Muscle layer of colon (tissue), 2 donors: ENCODE results near the gene HPS1.

Source experiments
- H3K27ac ChIP-seq: one replicate; pipeline ENCODE4 v1.7.0; 2013; ENCODE audit warnings: low read depth, mild to moderate bottlenecking, low read length, moderate library complexity
- H3K27me3 ChIP-seq, 2 donors: one replicate each; pipeline ENCODE4 v1.7.0; 2013; ENCODE audit warnings: low read length in 2 of 2, mild to moderate bottlenecking in 2 of 2; ENCODE audit not compliant: insufficient read depth in 2 of 2, control insufficient read depth in 1 of 2
- H3K36me3 ChIP-seq: one replicate; pipeline ENCODE4 v1.7.0; 2013; ENCODE audit warnings: mild to moderate bottlenecking, low read length; ENCODE audit not compliant: insufficient read depth
- H3K4me1 ChIP-seq: one replicate; pipeline ENCODE4 v1.7.0; 2013; ENCODE audit warnings: mild to moderate bottlenecking, low read length; ENCODE audit not compliant: insufficient read depth
- H3K4me3 ChIP-seq, 2 donors: one replicate each; pipeline ENCODE4 v1.7.0; 2013; ENCODE audit warnings: low read length in 2 of 2, low read depth in 1 of 2, mild to moderate bottlenecking in 1 of 2, moderate library complexity in 1 of 2
- H3K9ac ChIP-seq: one replicate; pipeline ENCODE4 v1.7.0; 2013; ENCODE audit warnings: low read length
- H3K9me3 ChIP-seq: one replicate; pipeline ENCODE4 v1.7.0; 2013; ENCODE audit warnings: mild to moderate bottlenecking, low read length
- donor health status: abdominal sarcoma.
- donor health status: Adenocarcinoma of cecum.

HPS1 gene

DNA sequence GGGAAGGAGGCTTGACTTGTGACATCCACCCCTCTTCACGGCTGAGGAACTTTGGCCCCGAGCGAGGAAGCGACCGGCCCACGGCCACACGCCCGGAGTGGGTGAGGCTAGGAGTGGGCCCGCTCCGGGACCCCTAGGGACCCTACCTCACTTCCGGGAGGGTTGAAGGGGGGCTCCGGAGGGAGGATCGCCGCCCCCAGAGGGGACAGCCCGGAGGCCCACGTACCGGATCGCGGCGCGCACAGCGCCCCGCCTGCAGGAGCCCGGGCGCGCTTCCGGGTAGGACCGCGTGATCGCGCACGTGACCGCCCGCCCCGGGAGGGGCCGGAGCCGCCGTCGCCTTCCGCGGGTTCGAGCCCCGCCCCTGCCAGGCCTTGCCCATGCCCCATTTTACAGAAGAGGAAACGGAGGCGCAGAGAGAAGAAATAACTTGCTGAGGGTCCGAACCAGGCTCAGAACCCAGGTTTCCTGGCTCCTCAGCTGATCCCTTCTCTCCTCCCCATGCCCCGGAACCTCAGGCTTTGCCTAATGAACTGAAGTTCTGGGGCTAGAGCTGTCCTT is at the start of gene HPS1:
Gene HPS1, minus strand, starts transcription at position 275 of the 561 bp plus-strand sequence. CDS start 3,695 bp downstream, outside the sequence.
- Histone ChIP-seq H3K27me3 (no peaks in the 10 kb centered on the region), H3K36me3 (peaks cover 29% of the 10 kb centered on the region), H3K4me1 (peaks cover 10% of the 10 kb centered on the region), H3K4me3 (peak within 1 kb of the TSS; percentile 87 to 98), H3K27ac (peak within 1 kb of the TSS; percentile 98), H3K9ac (peak within 1 kb of the TSS; percentile 83), H3K9me3 (no peaks in the 10 kb centered on the region)

- Histone ChIP-seq H3K9ac (no peak overlapping the region), H3K9me3 (no peaks in the 10 kb centered on the region), H3K4me1 (no peaks in the 10 kb centered on the region), H3K27ac (no peak overlapping the region), H3K27me3 (no peaks in the 10 kb centered on the region), H3K4me3 (no peak overlapping the region), H3K36me3 (no peaks in the 10 kb centered on the region)
Observed at GRCh38 chr10:98492763-98493162, 46.0 kb upstream of the HPS1 start.

GRCh38 chr10:98489561-98490481 is 43.1 kb upstream of the HPS1 start:
- no peak overlapping the region for H3K9ac ChIP-seq
- no peaks in the 10 kb centered on the region for H3K4me1 ChIP-seq
- H3K4me3 ChIP-seq: no peak overlapping the region
- H3K36me3 ChIP-seq: no peaks in the 10 kb centered on the region
- no peak overlapping the region for H3K27ac ChIP-seq
- no peaks in the 10 kb centered on the region for H3K9me3 ChIP-seq
- no peaks in the 10 kb centered on the region for H3K27me3 ChIP-seq

DNA sequence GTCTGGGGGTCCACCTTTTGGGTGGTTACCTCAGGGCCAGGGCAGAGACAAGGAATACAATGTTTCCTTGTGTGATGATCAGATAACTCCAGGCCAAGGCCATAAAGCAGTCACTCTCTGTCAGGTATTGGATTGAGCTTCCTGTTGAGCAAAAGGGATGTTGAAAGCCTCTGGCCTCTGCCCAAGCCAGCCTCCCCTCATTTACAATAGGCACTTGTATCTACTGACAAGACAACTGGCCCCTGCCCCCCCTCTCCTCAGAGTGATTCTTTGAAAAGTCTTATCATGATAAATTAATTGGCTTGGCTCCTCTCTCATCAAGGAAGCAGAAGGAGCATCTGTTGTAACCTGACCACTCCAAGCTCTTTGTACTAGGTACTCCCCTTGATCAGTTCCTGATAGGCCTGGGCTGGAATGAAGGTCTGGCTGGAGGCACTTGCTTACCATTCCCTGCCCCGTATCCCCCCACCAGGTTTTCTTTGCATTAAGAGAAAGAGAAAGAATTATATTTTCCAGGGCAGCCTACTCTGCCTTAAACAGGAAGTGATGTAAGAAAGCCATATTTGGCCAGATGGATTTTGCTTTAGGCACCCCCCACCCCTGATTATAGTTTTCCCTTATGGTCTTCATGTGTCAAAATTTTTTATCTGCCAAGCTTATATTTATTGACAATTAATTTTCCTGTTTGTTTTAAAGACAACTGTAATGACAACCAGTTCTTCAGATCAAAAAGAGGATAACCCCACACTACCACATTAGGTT is 42.1 kb upstream of the HPS1 start:
- Histone ChIP-seq H3K9ac (no peak overlapping the region), H3K27me3 (no peaks in the 10 kb centered on the region), H3K9me3 (no peaks in the 10 kb centered on the region), H3K27ac (no peak overlapping the region), H3K4me3 (no peak overlapping the region), H3K36me3 (no peaks in the 10 kb centered on the region), H3K4me1 (no peaks in the 10 kb centered on the region)

DNA sequence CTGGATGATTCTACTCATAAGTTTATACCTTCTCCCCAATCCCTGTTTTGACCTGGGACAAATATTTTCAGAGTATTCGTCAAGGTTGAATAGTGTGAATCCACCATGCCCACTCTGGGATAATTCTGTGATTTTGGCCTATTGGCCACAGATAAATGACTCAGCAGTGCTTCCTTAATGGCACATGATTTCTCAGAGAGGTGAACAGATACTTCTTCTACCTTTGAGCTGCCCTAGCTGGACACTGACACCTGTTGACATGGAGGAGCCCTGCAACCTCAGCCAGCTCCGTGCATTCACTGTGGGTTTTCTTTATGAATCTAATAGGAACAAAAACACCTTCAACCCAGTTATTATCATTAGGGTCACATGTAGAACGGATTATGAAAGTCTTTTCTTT is 40.9 kb upstream of the HPS1 start:
- Histone ChIP-seq H3K27me3 (no peaks in the 10 kb centered on the region), H3K4me3 (no peak overlapping the region), H3K27ac (no peak overlapping the region), H3K36me3 (no peaks in the 10 kb centered on the region), H3K4me1 (no peaks in the 10 kb centered on the region), H3K9me3 (no peaks in the 10 kb centered on the region), H3K9ac (no peak overlapping the region)

DNA sequence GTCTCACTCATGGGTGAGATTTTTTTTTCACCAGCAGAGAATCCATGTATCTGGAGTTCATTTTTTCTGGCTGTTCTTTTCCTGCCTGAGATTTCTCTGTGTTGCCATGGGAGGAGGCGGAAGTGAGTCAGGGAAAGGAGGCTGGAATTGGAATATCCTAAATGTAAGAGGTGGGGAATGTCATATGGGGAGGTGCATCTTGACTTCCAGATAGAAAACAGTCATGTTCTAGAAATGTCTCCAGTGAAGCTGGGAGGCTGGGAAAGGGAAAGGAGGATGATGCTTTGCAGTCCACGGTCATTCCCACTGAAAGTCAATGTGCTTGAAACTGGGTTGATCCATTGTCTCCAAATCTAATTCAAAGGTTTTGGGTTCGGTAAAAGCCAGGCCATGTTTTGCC is 39.7 kb upstream of the HPS1 start:
- no peaks in the 10 kb centered on the region for H3K27me3 ChIP-seq
- H3K9me3 ChIP-seq: no peaks in the 10 kb centered on the region
- H3K9ac ChIP-seq: no peak overlapping the region
- no peaks in the 10 kb centered on the region for H3K4me1 ChIP-seq
- H3K27ac ChIP-seq: no peak overlapping the region
- H3K4me3 ChIP-seq: no peak overlapping the region
- no peaks in the 10 kb centered on the region for H3K36me3 ChIP-seq

DNA sequence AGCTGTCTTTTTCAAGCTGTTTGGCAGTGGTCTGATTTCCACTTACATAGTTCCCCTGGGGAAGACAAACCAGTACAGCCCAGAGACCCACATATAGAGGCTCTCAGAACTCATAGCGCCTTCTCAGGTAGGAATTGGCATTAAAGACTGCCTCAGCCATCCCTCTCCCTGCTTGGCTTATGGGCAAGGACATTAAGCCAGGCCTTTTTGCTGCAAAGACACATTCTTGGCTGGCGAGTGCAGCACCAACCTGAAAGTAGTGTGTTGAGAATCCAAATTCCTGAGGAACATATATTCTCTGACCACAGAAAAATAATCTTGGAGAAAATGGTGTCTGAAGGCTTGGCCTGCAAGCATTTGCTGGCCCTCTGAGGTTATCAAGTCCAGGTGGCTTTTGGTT is 39.2 kb upstream of the HPS1 start:
- H3K9ac ChIP-seq: no peak overlapping the region
- H3K9me3 ChIP-seq: no peaks in the 10 kb centered on the region
- H3K4me3 ChIP-seq: no peak overlapping the region
- no peaks in the 10 kb centered on the region for H3K36me3 ChIP-seq
- H3K4me1 ChIP-seq: no peaks in the 10 kb centered on the region
- no peaks in the 10 kb centered on the region for H3K27me3 ChIP-seq
- no peak overlapping the region for H3K27ac ChIP-seq

- Histone ChIP-seq H3K27me3 (no peaks in the 10 kb centered on the region), H3K4me3 (no peak overlapping the region), H3K9me3 (no peaks in the 10 kb centered on the region), H3K9ac (no peak overlapping the region), H3K27ac (no peak overlapping the region), H3K36me3 (no peaks in the 10 kb centered on the region), H3K4me1 (no peaks in the 10 kb centered on the region)
Observed at GRCh38 chr10:98483658-98484057, 36.9 kb upstream of the HPS1 start.

GRCh38 chr10:98482096-98482495 is 35.4 kb upstream of the HPS1 start:
- Histone ChIP-seq H3K4me1 (no peaks in the 10 kb centered on the region), H3K27me3 (no peaks in the 10 kb centered on the region)

DNA sequence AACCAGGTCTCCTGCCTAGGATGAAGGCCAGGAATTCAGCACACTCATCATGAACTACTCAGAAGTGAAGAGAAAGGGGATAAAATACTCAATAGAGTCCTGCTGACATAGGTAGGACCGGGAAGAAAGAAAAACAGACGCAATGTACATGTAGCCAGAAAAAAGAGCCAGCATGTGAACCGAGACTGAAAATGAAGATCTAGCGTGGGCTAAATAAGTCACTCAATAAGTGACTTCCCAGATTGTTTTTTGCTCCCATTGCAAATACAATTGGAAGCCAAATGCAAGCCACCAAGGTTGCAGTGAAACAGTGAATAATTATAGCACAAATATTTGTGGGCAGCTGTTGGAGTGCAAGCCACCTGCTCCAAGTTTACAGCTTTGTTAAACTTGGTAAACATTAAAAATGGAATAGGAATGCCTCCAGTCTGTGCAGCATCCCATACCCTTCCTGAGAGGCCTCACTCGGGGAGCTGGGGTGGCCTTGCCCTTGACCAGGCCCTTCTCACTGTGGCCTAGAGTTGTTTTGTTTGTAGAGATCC is 34.7 kb upstream of the HPS1 start:
- H3K4me1 ChIP-seq: no peaks in the 10 kb centered on the region

More at GRCh38 chr10:98482096-98482495, 35.4 kb upstream of the HPS1 start:
- H3K9ac ChIP-seq: no peak overlapping the region
- H3K27ac ChIP-seq: no peak overlapping the region
- H3K36me3 ChIP-seq: no peaks in the 10 kb centered on the region
- H3K4me3 ChIP-seq: no peak overlapping the region
- no peaks in the 10 kb centered on the region for H3K9me3 ChIP-seq

More for the DNA sequence above, 34.7 kb upstream of the HPS1 start:
- Histone ChIP-seq H3K27me3 (no peaks in the 10 kb centered on the region), H3K36me3 (no peaks in the 10 kb centered on the region), H3K9me3 (no peaks in the 10 kb centered on the region), H3K27ac (no peak overlapping the region), H3K4me3 (no peak overlapping the region), H3K9ac (no peak overlapping the region)
